ENCODE results near the gene KLHDC3.

Gene KLHDC3, protein sequence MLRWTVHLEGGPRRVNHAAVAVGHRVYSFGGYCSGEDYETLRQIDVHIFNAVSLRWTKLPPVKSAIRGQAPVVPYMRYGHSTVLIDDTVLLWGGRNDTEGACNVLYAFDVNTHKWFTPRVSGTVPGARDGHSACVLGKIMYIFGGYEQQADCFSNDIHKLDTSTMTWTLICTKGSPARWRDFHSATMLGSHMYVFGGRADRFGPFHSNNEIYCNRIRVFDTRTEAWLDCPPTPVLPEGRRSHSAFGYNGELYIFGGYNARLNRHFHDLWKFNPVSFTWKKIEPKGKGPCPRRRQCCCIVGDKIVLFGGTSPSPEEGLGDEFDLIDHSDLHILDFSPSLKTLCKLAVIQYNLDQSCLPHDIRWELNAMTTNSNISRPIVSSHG

DNA sequence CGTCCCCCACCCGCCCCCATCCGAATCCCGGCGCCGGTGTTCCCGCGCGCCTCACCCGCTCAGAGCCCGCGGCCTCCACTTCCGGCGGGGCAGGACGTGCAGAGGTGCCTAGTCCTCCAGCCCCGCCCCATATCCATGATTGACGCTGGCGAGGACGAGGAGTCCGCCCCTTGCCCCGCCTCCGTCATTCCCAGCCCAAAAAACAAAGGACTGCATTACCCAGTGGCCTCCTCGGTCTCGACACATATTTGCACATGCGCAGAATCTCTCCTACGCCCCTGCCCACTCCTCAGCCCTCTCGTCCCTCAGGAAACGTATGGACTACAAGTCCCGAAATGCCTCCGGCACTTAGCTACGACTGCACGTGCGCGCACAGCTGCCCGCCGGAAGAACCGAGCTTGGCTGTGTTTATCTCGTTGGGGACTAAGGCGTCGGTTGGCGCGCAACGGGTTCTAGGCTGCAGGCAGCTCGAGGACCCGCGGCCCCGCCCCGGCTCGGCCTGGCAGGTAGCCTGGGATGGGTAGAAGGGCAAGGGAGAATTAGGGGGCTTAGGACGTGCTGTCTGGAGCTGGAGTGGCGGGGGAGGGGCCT, at the start of gene KLHDC3, which contains the start of gene MEA1:
KLHDC3 (plus strand) TSS at position 407 of the 591 bp plus-strand sequence. CDS start 2,944 bp downstream, outside the sequence.
MEA1 (minus strand) TSS at position 104 of the 591 bp plus-strand sequence. CDS start 133 bp downstream, outside the sequence.
- DNase-seq = peak; percentile 90 to 96 (median 95)

DNA sequence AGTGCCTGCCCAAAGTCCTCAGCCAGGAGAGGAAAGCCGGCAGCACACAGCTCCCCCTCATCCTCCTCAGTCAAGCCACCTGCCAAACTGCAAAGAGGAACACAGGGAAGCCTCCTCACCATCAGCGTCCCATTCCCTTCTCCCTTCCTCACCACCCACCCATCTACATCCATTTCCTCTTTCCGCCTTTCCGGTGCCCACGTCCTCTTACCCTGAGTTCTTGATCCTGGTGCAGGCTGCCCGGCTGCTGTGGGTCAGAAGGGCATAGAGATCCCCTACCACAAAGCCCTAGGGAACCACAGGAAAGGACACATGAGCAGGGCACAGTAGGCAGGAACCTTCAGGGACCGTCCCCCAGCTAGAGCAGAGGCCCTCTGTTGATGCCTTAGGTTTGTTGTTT, 47.5 kb upstream of the KLHDC3 start:
- no peak for DNase-seq

DNA sequence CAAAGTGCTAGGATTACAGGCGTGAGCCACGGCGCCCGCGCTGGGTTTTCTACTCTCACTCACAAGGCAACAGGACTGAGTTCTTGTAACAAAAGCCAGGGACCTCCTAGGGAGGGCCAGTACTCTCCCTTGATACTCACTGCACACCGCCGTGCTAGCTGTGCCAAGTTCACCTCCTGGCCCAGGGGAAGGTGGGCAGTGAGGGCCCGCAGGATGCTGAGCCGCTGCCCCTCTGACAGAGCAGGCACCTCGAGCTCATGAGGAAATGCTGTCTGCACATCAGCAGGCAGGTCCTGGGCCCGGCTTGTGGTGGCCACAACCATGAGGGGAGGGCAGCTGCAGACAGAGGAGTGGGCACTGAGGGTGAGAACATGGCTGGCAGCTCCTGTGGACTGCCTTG, 46.8 kb upstream of the KLHDC3 start:
- DNase-seq = no peak

DNA sequence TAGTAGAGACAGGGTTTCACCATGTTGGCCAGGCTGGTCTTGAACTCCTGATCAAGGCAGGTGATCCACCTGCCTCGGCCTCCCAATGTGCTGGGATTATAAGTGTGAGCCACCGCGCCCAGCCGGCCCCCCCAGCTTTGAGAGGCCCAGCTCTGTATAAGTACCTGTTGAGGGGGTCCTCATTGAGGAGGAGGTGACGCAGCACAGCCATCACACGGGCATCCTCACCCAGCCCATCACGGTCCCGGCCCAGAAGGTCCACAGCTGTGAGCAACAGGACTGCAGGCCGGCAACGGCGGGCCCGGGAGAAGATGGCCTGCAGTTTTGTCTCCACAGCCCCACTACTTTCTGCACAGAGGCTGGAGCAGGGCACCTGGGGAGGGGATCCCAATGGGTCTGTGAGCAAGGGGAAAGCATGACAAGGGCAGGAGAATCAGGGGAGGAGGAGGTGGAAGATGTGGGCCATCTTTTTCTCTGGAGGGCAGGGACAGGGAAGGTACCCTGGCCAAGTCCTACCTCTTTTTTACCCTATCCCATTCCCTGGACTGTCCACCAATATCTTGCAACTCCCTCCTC, 45.8 kb upstream of the KLHDC3 start:
- no peak for DNase-seq

DNA sequence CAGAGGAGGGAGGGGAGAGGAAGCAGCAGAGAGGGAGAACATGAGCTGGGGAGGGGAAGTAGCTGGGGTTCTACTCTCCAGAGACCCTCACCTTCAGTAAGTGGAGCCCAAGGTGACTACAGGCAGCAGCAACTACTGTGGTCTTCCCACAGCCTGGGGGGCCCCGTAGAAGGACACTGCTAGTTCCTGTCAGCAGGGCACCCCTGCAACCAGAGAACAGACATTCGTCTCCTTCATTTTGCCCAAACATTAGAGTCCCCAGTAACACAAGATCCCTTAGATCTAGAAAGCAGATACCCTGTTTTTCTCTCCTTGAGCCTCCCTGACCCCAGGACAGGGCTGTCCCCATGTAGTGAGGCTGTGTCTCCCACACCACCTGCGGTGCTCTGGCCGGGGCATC, 45.3 kb upstream of the KLHDC3 start:
- DNase-seq = no peak

DNA sequence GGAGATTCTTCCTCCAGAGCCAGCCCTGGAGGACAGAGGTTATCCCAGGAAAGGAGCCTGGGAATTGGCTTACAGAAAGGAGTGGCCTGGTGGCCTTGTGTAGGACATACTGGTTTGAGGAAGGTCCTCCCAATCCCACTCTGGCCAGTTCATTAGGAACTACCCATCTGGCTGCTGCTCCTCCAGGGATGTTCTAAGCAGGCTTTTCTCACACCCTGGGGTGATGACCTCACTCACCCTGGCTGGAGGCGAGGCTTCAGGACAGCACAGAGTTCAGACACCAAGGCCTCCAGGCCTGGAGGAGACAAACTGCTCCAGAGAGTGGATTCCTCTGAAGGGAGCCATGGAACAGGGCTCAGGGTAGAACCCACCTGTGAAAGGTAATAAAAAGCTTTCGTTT, 44.6 kb upstream of the KLHDC3 start:
- DNase-seq = no peak

DNA sequence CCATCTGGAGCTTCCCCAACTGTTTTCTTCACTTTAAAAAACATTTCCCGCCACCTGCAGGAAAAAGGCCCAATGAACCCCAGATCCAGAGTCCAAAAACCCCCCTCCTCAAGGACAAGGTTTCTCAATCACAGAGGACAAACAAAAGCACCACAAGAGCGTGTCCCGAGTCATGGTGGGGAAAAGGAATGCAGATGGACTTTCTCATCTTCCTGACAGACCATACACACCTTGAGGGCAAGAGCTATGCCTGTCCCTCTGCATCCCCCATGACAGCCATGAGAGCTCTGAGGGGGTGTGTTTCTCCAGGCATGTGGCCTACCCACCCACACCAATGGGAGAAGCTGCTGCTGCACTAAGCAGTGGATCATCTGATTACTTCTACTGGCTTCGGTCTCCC, 44.1 kb upstream of the KLHDC3 start:
- no peak for DNase-seq

DNA sequence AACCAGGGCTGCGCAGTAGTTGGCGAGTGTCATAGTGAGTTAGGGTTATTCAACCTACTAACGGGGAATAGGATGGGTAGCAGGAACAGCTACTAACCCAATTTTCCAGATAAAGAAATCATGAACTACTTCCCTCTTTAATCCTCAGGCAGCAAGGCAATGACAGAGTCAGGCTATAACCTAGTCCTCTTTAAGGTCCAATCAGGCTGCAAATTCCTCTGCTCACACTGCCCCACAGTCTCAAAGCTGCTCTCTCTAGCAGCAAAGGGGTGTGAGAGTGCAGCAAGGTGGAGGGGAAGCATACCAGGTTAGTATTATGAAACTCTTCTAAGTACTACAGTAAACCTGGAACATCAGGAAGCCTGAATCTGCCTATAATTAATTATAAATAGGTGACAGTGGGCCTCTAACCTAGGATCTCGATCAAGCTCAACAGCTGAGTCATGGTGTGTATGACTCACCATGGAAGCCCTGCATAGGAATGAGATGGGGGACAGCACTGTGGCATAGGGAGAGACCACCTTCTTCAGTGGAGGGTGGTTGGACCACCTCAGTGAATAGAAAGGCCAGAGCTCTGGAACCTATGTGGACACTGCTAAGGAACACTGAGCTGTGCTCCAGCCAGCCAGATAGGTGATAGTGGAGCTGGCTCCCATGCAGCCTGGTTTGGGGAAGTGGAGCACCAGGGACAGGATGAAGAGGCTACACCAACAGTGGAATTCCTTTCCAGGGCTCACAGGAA, 43.0 kb upstream of the KLHDC3 start:
- no peak for DNase-seq

DNA sequence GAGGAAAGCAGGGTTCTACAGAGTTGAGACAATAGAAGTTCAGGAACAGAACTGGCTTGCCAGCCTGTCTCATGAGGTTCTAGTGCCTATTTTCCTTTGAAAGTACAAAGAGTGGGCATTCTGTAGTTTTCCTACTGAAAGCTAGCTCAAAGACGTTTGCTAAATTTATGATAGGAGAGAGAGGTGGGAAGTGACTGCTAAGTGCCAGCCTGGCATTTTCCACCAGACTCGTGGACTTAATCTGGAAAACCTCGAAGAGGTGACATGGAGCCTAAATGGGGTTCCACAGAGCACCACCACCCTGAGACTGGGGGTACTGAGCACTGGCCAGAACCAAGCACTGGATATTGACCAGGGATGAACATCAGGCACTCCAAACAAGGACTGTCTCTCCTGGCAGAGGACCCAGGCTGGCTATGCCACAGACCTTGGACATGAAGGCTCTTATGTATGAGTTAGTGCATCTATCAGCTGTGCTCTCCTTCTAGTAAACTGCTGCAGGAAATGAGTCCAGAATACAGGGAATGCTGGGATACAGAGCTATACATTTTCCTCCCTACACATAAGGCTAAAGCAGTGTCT, 42.2 kb upstream of the KLHDC3 start:
- no peak for DNase-seq

DNA sequence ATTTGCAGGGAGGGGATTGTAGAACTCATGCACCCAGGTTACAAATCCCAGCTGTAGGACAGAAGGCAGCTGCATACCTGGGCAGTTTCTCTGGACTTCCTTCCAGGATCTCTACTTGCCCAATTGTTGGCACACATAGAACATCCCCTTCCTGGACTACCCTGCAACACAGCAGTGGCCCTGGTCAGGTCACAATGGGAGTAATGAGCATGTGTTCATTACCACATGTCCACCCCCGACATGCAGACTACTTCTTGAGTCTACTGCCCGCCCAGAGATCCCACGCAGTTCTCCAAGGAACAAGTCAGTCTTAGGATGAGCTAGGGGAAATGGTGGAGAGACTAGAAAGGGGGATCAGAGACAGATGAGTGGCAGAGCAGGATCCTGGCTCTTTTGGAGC, 40.1 kb upstream of the KLHDC3 start:
- DNase-seq = no peak

DNA sequence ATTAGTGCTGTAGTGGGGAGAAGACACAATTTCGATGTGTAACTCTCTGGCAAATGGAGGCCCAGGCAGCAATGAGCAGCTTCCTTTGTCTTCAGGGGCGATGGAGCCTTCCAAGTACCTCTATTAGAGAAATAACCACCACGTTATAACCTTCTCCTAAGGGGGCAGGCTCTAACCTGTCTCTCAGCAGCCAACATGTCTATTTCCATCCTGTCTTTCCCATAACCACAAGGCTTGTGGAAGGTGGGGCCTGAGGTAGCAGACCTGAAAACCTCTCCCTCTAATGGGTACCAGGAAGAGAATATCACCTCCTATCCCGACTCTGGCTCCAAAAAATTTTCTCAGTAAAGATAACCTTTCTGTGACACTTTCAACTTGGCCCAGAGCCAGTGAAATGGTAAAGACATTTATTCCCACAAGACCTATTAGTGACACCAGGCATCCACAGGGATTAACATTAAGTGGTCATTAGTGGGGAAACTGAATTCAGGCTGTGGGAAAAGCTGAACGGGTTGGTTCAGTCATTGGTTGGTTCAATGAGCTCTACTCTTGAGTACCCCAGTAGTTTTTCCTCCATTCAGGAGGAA, 39.0 kb upstream of the KLHDC3 start:
- no peak for DNase-seq

DNA sequence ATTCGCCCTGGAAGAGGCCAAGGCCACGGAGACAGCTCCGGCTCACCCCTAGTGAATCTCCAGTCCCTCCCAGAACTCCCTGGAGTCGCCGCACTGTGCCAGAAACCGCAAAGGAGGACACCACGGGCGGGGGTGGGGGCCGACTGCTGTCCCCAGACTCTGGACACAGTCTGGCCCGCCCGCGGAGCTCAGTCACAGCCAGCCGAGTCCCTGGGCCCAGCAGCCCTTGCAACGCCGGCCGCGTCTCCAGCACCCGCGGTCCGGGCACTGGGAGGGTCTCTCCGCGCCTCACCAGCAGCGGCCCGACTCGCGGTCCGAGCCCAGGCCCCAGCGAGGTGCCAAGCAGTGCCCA, 35.6 kb upstream of the KLHDC3 start:
- no peak for DNase-seq

DNA sequence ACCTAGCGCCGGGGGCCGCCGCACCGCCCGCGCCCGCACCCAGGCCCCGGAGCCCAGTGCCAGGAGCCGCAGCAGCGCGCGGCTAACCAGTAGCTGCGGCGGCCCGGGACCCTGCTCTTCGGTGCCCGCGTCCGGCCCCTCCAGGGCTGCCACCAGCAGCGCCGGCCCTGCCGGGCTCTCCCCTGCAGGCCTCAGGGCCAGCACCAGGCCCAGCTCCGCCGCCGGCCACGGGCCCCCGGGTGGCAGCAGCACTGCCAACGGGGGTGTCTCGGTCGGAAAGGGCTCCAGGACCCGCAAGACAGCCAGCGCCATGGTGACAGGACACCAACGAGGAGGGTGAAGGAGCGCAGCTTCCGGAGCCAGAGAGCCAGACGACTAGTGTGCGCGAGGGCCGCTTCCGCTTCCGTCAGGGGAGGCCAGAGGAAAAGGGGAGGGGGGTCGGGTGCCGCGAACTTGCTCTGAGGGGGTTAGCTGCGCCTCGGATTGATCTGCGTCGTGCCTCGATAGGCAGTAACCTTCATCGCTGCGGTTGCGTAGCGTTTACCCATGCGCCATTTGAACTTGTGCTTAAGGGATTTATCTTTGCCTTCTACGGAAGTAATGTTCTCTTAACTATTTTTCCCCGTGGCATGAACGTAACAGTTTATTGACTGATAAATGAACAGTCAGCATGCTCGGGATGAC, 35.1 kb upstream of the KLHDC3 start, which contains the start of gene PEX6:
PEX6 (minus strand) TSS at position 343 of the 684 bp plus-strand sequence; CDS start at position 312, 31 bp downstream.
- peak; percentile 67 to 87 (median 86) for DNase-seq

DNA sequence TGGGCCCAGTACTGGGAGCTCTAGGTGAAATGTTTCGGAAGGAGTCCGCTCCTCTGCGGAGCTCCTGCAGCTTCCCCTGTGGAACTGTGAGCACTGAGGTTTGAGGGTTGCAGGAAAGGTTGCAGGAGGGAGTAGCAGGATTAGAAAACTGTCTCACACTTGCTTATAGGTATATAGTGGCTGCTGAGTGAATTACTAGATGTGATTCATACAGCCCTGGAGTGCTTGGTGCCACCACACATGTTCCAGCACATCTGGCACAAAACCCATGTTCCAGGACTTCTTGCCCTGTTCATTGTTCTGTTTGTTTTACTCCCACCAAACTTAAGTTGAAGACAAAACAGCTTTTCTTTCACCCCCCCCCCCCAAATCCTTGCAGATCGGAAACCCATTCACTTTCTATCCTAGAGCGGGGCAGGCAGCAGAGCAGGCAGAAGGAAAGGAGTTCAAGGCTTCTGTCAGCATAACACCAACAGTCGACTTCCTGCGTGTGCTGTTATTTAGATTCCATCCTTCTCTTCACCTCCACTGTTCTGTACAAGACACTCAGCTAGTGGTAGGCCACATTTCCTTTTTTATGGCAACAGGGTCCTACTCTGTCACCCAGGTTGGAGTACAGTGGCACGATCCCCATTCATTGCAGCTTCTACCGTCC, 34.4 kb upstream of the KLHDC3 start:
- DNase-seq = no peak

DNA sequence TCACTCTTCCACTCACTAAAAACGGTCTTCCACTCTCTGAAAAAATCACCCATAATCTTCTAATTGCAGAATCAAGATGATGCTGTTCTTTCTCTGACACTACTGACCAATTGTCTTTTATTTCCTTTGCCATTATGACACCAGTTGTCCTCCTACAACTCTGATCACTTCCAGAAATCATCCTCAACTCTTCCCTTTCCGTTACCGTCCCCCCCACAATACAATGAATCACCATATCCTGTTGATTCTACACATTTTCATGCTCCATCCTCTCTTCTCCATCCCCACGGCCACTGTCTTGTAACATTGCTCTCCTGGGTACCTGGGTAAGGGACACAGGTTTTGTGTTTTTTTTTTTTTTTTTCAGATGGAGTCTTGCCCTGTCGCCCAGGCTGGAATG, 32.2 kb upstream of the KLHDC3 start:
- DNase-seq = no peak

DNA sequence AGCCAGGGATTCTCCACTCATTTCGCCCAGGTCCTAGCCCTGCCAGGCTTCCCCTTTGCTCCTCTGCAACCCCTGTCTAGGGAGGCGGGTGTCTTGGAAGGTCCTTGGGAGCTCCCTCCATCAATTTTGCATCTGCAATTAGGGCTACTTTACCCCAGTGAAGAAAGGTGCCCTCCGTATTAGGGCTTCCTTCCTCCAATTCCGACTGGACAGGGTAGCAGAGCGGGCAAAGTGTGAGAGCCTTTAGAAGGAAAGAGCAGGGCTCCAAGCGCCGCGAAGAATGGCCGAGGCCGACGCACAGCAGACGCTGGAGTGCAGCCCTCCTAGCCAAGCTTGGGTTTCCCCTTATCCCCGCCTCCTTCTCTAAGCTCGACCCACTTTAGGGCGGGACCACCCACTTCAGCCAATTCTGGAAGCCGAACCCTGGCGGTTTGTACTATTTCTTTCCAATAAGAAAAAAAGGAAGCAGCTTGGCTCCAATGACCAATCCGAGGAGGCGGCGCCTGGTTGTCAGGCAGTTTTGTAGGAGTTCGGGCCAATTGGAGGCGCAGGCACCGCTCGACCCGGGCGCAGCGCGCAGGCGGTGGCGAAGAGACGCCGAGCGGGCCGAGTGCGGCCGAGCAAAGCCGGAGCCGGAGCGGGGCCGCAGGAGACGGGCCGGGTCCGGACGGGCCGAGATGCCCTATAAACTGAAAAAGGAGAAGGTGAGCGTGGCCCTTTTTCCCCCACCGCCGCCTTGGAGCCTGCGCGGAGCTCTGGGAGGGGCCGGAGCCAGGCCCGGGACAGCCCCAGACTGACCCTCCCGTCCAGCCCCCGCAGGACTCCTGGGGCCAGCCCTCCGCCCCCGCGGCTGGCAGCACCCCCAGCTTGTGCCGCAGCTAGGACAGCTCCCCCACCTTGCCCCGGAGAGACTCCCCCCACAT, 29.8 kb upstream of the KLHDC3 start, which contains the start of gene PPP2R5D:
PPP2R5D (plus strand) TSS at position 570 of the 923 bp plus-strand sequence; CDS start at position 678, 108 bp downstream.
- DNase-seq = peak; percentile 75 to 94 (median 92)

DNA sequence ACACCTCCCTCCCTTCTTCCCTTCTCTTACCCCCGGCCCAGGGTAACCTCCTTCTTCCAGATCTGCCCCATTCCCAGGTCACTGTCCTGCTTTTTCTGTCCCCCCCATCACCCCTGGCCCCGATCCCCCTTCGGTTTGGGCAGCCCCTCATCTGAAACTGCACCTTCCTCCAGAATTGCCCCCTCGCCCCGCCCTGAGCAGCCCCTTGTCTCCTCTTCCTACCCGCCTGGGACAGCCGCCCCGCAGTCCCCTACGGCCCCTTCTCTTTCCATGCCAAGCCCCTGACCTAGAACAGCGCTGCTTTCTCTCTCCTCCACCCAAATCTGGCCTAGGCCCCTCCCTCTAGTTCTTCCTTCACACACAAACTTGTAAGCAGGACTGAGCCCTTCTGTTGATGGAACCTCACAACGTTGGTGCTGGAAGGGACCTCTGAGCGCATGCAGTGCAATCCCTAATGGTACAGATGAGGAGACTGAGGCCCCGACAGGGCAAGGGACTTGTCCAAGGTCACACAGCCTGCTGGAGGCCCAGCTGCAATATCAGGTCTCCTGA, 29.0 kb upstream of the KLHDC3 start:
- no peak for DNase-seq

DNA sequence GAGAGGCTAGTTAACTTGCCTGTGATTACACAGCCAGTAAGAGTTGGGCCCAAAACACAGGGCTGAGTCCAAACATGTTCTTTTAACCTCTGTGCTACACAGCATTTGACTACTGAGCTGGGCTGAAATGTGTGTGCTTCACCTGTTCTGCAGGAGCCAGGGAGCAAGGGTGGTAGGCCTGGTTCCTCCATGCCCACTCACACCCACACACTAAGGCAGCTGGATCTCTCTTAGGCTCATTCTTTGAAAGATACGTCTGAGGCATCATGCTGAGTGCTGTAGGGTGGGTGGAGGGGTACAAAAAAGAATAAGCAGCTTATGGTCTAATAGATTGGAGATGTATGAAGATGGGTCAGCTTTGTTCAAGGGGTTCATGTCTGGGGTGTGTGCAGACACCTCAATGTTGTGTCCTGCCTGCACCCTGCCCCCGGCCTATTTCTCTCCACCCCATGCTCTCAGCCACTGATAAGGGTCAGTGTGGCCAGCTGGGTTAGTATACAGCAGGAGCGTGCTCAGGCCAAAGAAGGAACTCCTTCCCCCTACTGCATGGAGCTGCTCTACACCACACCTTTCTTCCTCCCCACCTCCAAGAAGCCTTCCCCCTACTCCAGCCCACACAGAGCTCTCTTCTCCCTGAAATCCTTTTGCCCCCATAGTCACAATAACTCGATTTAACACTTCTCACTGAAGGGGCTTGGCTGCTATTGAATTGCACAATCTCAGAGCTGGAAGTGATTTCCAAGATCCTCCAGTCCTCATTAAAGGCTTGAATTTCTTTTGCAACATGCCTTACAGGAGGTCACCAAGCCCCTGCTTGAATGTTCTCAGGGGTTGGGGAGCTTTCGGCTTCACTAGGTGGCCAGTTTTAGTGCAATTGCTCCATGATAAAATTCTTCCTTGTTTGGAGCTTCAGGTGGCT, 26.3 kb upstream of the KLHDC3 start:
- no peak for DNase-seq

Measured in activated CD4-positive, CD25-positive, alpha-beta regulatory T cell (primary cell).